ENCODE results near the gene GRIN1.

The GRIN1 gene

GRCh38 chr9:137182836-137183235 is 43.9 kb downstream of the GRIN1 start (continued):
- TF ChIP-seq, protein P1, sequence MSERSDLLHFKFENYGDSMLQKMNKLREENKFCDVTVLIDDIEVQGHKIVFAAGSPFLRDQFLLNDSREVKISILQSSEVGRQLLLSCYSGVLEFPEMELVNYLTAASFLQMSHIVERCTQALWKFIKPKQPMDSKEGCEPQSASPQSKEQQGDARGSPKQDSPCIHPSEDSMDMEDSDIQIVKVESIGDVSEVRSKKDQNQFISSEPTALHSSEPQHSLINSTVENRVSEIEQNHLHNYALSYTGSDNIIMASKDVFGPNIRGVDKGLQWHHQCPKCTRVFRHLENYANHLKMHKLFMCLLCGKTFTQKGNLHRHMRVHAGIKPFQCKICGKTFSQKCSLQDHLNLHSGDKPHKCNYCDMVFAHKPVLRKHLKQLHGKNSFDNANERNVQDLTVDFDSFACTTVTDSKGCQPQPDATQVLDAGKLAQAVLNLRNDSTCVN (tag by site-specific recombination; optimal IDR thresholded peaks at IDR 0.05) = no peak
- no peak for TF ChIP-seq ZFP3 (tag by site-specific recombination; IDR thresholded peaks at IDR 0.05; ENCODE audit: low read depth)
- no peak for TF ChIP-seq TRIM28 (IDR thresholded peaks at IDR 0.05; ENCODE audit: borderline replicate concordance, low read length)
- no peak for TF ChIP-seq ZNF223 (tag by site-specific recombination; IDR thresholded peaks at IDR 0.05)
- no peak for TF ChIP-seq PRDM2 (tag by site-specific recombination; IDR thresholded peaks at IDR 0.05; ENCODE audit: borderline replicate concordance)
- TF ChIP-seq ZNF302 (tag by site-specific recombination; IDR thresholded peaks at IDR 0.05; ENCODE audit: low read depth) = no peak
- TF ChIP-seq, protein P2, sequence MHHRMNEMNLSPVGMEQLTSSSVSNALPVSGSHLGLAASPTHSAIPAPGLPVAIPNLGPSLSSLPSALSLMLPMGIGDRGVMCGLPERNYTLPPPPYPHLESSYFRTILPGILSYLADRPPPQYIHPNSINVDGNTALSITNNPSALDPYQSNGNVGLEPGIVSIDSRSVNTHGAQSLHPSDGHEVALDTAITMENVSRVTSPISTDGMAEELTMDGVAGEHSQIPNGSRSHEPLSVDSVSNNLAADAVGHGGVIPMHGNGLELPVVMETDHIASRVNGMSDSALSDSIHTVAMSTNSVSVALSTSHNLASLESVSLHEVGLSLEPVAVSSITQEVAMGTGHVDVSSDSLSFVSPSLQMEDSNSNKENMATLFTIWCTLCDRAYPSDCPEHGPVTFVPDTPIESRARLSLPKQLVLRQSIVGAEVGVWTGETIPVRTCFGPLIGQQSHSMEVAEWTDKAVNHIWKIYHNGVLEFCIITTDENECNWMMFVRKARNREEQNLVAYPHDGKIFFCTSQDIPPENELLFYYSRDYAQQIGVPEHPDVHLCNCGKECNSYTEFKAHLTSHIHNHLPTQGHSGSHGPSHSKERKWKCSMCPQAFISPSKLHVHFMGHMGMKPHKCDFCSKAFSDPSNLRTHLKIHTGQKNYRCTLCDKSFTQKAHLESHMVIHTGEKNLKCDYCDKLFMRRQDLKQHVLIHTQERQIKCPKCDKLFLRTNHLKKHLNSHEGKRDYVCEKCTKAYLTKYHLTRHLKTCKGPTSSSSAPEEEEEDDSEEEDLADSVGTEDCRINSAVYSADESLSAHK (tag by site-specific recombination; IDR thresholded peaks at IDR 0.05) = no peak
- no peak for TF ChIP-seq ZNF350 (tag by site-specific recombination; IDR thresholded peaks at IDR 0.05)
- no peak for TF ChIP-seq KLF9 (tag by site-specific recombination; IDR thresholded peaks at IDR 0.05; ENCODE audit: low read depth)
- no peak for TF ChIP-seq ZNF19 (tag by site-specific recombination; IDR thresholded peaks at IDR 0.05; ENCODE audit: low read depth)
- no peak for TF ChIP-seq ZNF133 (tag by site-specific recombination; IDR thresholded peaks at IDR 0.05)
- TF ChIP-seq ZNF157 (tag by site-specific recombination; IDR thresholded peaks at IDR 0.05) = no peak

DNA sequence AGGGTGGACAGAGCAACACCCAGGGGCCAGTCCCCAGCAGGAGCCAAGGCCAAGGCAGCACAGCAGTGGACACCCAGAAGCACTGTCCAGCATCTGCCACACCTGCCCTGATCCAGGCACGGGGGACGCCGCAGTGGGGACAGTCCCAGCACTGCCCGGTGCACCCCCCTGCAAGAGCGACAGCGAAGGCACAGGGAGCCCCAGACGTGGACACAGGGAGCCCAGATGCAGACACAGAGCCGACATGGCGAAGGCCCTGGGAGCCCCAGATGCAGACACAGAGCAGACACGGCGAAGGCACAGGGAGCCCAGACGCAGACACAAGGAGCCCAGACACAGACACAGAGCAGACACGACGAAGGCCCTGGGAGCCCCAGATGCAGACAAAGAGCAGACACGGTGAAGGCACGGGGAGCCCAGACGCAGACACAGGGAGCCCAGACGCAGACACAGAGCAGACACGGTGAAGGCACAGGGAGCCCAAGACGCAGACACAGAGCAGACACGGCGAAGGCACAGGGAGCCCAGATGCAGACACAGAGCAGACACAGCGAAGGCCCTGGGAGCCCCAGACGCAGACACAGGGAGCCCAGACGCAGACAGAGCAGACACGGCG is 45.1 kb downstream of the GRIN1 start:
- H3K27ac ChIP-seq (ENCODE audit: extremely low read depth, low read depth, low read length) = no peak overlapping the region
- peaks cover 0 to 80% of the 10 kb centered on the region in 2 experiments; a peak in 2 of 3 replicates for H3K36me3 ChIP-seq (ENCODE audit: control insufficient read depth in 2 of 2, insufficient read depth in 1 of 2, low read length in 2 of 2)
- H3K4me3 ChIP-seq (ENCODE audit: low read depth, low read length) = no peak overlapping the region
- no peak for TF ChIP-seq ZNF335 (tag by site-specific recombination; conservative IDR thresholded peaks at IDR 0.05)
- no peak for TF ChIP-seq ZNF48 (tag by site-specific recombination; IDR thresholded peaks at IDR 0.05)
- no peak for TF ChIP-seq ZNF560 (tag by site-specific recombination; IDR thresholded peaks at IDR 0.05; ENCODE audit: borderline replicate concordance)
- no peak for TF ChIP-seq ZNF830 (tag by site-specific recombination; IDR thresholded peaks at IDR 0.05; ENCODE audit: low read depth)
- TF ChIP-seq ZXDB (tag by site-specific recombination; IDR thresholded peaks at IDR 0.05) = no peak
- TF ChIP-seq ATF2 (tag by site-specific recombination; IDR thresholded peaks at IDR 0.05; ENCODE audit: low read depth) = no peak
- TF ChIP-seq ELK4 (IDR thresholded peaks at IDR 0.05; ENCODE audit: borderline replicate concordance, low read depth, low read length) = no peak
- TF ChIP-seq ZSCAN23 (tag by site-specific recombination; IDR thresholded peaks at IDR 0.05) = no peak
- H3K9me3 ChIP-seq (ENCODE audit: control insufficient read depth, insufficient read depth, low read depth, low read length) = no peaks in the 10 kb centered on the region
- CTCF ChIA-PET = no interaction called here
- POLR2A ChIA-PET = no interaction called here
- peaks cover 8% of the 10 kb centered on the region for H3K4me1 ChIP-seq (ENCODE audit: control insufficient read depth, insufficient read depth, low read length)

All from HEK293 (cell line).